GM12878 (cell line): Measurements from ENCODE around the gene NT5E. TPM values are rescaled to one million over a fixed set of nuclear protein-coding genes. Genes with fewer than 3 reads are reported as not detected.

Experiments used
- ATAC-seq: fragments of 200-7000 bp; cut with Tn5 transposase; 3 replicates; pipeline ENCODE4 v1.9.1; 2020; ENCODE audit warnings: mild to moderate bottlenecking, moderate library complexity
- BruUV-seq: library from RNA; stranded (reverse); fragments of 400-500 nt; replicated peaks from 2 replicates; lab custom pipeline; 2021; lab: Mats Ljungman, UMichigan
- CTCF ChIA-PET: fragments of 300-600 bp; sonication (Branson Sonifier 250); formaldehyde crosslinking; extraction: SDS; loops from one replicate; lab custom pipeline; 2021; ENCODE audit warnings: inconsistent platforms; lab: Yijun Ruan, JAX
- POLR2A ChIA-PET: fragments of 350-600 bp; formaldehyde crosslinking; extraction: SDS; loops from one replicate; lab custom pipeline; 2021; ENCODE audit warnings: inconsistent platforms; lab: Charles Lee
- RAD21 ChIA-PET: fragments of 300-600 bp; sonication (Branson Sonifier 250); formaldehyde crosslinking; loops from one replicate; lab custom pipeline; 2023; ENCODE audit warnings: antibody characterized with exemption; ENCODE audit not compliant: unreplicated experiment; lab: Charles Lee
- SMC1A ChIA-PET: fragments of 300-600 bp; sonication (Branson Sonifier 250); formaldehyde crosslinking; loops from one replicate; lab custom pipeline; 2023; ENCODE audit not compliant: unreplicated experiment, uncharacterized antibody; lab: Charles Lee
- DNase-seq: peaks from one replicate; pipeline ENCODE4 v3.0.0-alpha.2; 2011; ENCODE audit warnings: low read depth, low spot score
- FAIRE-seq: peaks from 3 replicates; lab custom pipeline; 2011; peaks lifted over from hg19 to GRCh38; lab: Jason Lieb, UNC
- H2AFZ ChIP-seq: 2 replicates; pipeline ENCODE4 v1.6.0; 2011; ENCODE audit warnings: low read depth, low read length, control low read depth; ENCODE audit not compliant: control insufficient read depth
- H3K27ac ChIP-seq: 2 replicates; pipeline ENCODE4 v1.5.1; 2011; ENCODE audit warnings: control low read depth; ENCODE audit not compliant: control insufficient read depth, insufficient read depth
- H3K27me3 ChIP-seq, 2 experiments: replicated peaks in 1 of 2; 2 replicates each; pipeline versions ENCODE4 v1.6.0 to v1.6.1; 2011; ENCODE audit warnings: low read length in 1 of 2; ENCODE audit not compliant: control insufficient read depth in 2 of 2, insufficient read depth in 2 of 2
- H3K36me3 ChIP-seq, 2 experiments: 2 replicates each; pipeline ENCODE4 v1.5.1; 2011; ENCODE audit warnings: low read length in 1 of 2; ENCODE audit not compliant: control insufficient read depth in 2 of 2, insufficient read depth in 2 of 2
- H3K4me1 ChIP-seq: 2 replicates; pipeline ENCODE4 v1.6.1; 2011; ENCODE audit warnings: mild to moderate bottlenecking, low read length, moderate library complexity, mixed read lengths; ENCODE audit not compliant: control insufficient read depth, insufficient read depth
- H3K4me2 ChIP-seq: 2 replicates; pipeline ENCODE4 v1.6.0; 2011; ENCODE audit warnings: control low read depth; ENCODE audit not compliant: control insufficient read depth, insufficient read depth
- H3K4me3 ChIP-seq: fragments of 200-600 bp; sonication (generic); 2 replicates; pipeline ENCODE4 v1.5.1; 2016
- H3K79me2 ChIP-seq: 2 replicates; pipeline ENCODE4 v1.6.0; 2011; ENCODE audit warnings: low read length; ENCODE audit not compliant: control insufficient read depth, insufficient read depth
- H3K9ac ChIP-seq: 2 replicates; pipeline ENCODE4 v1.8.0; 2011; ENCODE audit warnings: low read length, control low read depth, mixed read lengths; ENCODE audit not compliant: control insufficient read depth, insufficient read depth
- H3K9me3 ChIP-seq: replicated peaks from 3 replicates; pipeline ENCODE4 v1.5.1; 2011; ENCODE audit warnings: mild to moderate bottlenecking, low read length; ENCODE audit not compliant: control insufficient read depth, insufficient read depth
- H4K20me1 ChIP-seq: 2 replicates; pipeline ENCODE4 v1.6.0; 2011; ENCODE audit not compliant: control insufficient read depth, insufficient read depth
- CREM ChIP-seq: IDR thresholded peaks from 2 replicates; pipeline ENCODE4 v1.6.1; 2014; ENCODE audit warnings: antibody characterized with exemption, low read depth
- EZH2 ChIP-seq: IDR thresholded peaks from 2 replicates; pipeline ENCODE4 v1.6.1; 2012; ENCODE audit warnings: low read depth, mild to moderate bottlenecking, control low read depth, inconsistent platforms, low read length, borderline replicate concordance; ENCODE audit not compliant: control insufficient read depth
- LARP7 ChIP-seq: fragments of 450-650 bp; IDR thresholded peaks from 2 replicates; pipeline ENCODE4 v1.6.1; 2017; ENCODE audit warnings: mild to moderate bottlenecking
- NFIC ChIP-seq: IDR thresholded peaks from 2 replicates; pipeline ENCODE4 v1.6.1; 2012; ENCODE audit warnings: low read depth, mild to moderate bottlenecking, inconsistent platforms, low read length, moderate library complexity
- NR2C1 ChIP-seq: fragments of 450-650 bp; IDR thresholded peaks from 2 replicates; pipeline ENCODE4 v1.6.1; 2017; ENCODE audit warnings: antibody characterized with exemption, mild to moderate bottlenecking, moderate library complexity
- PAX5 ChIP-seq: IDR thresholded peaks from 2 replicates; pipeline ENCODE4 v1.6.1; 2011; ENCODE audit warnings: low read depth, low read length, borderline replicate concordance
- POLR2AphosphoS2 ChIP-seq: IDR thresholded peaks from 2 replicates; pipeline ENCODE4 v1.6.1; 2011; ENCODE audit warnings: low read depth, mild to moderate bottlenecking, low read length, improper control_type of control experiment, moderate library complexity
- RAD51 ChIP-seq: fragments of 450-650 bp; IDR thresholded peaks from 2 replicates; pipeline ENCODE4 v1.6.1; 2016; ENCODE audit warnings: moderate library complexity, mild to moderate bottlenecking, inconsistent platforms
- RFX5 ChIP-seq: IDR thresholded peaks from 2 replicates; pipeline ENCODE4 v1.6.1; 2011; ENCODE audit warnings: low read depth, low read length, improper control_type of control experiment
- WGBS: methylation state at CpG from one replicate; pipeline ENCODE4 v1.1.6; 2016; ENCODE audit warnings: low lambda C conversion rate; ENCODE audit not compliant: insufficient replicate concordance, insufficient coverage; ENCODE audit errors: missing lambda C conversion rate; 5-methylcytosine and 5-hydroxymethylcytosine counted together
- in situ Hi-C: fragments of 300-500 bp; cut with MboI; formaldehyde crosslinking; loops from 9 replicates; pipeline ENCODE4 v1.14.3; 2018; ENCODE audit warnings: mixed read lengths
- intact Hi-C: fragments of 100-400 bp; cut with micrococcal nuclease; formaldehyde crosslinking; loops from one replicate; pipeline ENCODE4 v1.14.2; 2022; ENCODE audit not compliant: unreplicated experiment
- polyA plus RNA-seq, 11 experiments: library from polyadenylated mRNA; depleted of rRNA in 4 of 11; unstranded in 6 of 11; stranded (reverse) in 5 of 11; fragments of >200 nt; fragmentation: Nextera tagmentation in 4 of 11; fragmentation: Illumina TruSeq in 1 of 11; extraction: Ambion mirVana in 4 of 11; extraction: Trizol in 1 of 11; gene quantifications; 1 replicate in 1 of 11; 2 replicates in 10 of 11; pipeline versions ENCODE4 v1.2.1 to v1.2.3, GENCODE V29; 2011 to 2016; ENCODE audit warnings: inconsistent platforms in 2 of 11, missing spikeins in 2 of 11, low read depth in 1 of 11
- total RNA-seq, 4 experiments: library from RNA; depleted of rRNA in 3 of 4; stranded (reverse); fragments of >200 nt in 3 of 4; fragmentation: Illumina TruSeq in 1 of 4; extraction: Trizol in 1 of 4; gene quantifications; 2 replicates each; pipeline versions ENCODE4 v1.2.1 to v1.2.3, GENCODE V29; 2013 to 2021
- TF ChIP-seq, protein P1 (sequence below): fragments of 150-350 bp; IDR thresholded peaks from 2 replicates; pipeline ENCODE4 v1.6.1; 2016; ENCODE audit warnings: low read depth, low read length
- TF ChIP-seq, protein P2 (sequence below): IDR thresholded peaks from 2 replicates; pipeline ENCODE4 v1.6.1; 2012; ENCODE audit warnings: low read depth, low read length, improper control_type of control experiment
- TF ChIP-seq, protein P3 (sequence below): fragments of 450-650 bp; IDR thresholded peaks from 2 replicates; pipeline ENCODE4 v1.6.1; 2016; ENCODE audit warnings: mild to moderate bottlenecking
- TF ChIP-seq, protein P4 (sequence below): fragments of 450-650 bp; IDR thresholded peaks from 2 replicates; pipeline ENCODE4 v1.6.1; 2017; ENCODE audit warnings: borderline replicate concordance

Gene NT5E
- total and polyA plus RNA-seq, 10 of the 15 experiments (the other 5 are each of a cell fraction or from before 2014, with no cell fraction given), result 1.9 to 9.7 (median 7.3) TPM

DNA sequence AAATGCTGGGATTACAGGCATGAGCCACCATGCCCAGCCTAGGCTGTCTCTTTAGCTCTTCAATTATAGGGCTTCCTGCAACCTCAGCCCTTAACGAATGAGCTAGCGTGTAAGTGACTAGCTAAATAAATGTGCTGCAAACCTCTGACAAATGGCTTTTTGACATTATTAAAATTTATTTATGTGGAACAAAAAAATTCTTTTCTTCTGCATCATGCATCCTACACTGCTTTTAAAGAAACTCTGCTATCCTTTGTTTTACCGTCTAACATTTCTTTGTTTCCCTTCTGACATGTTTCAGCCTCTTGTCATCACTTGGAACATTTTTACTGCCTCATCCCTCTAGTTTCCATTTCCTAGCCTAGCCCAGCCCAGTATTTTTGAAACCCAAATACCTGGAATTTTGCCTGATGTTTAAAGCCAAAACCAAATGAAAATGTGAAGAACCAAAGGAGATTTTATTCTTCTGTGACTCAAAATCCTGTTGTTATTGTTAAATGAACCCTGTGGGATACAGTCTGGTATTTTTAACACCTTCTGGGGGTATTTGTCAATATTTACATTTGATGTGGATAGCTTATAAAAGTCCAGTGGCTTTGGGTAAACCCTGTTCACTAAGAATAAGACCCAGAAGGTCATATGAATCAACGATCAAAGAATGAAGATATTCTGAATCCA is 9.5 kb downstream of the NT5E start (continued):
- TF ChIP-seq NFIC, result no peak
- TF ChIP-seq POLR2AphosphoS2, result no peak
- TF ChIP-seq, protein P1, sequence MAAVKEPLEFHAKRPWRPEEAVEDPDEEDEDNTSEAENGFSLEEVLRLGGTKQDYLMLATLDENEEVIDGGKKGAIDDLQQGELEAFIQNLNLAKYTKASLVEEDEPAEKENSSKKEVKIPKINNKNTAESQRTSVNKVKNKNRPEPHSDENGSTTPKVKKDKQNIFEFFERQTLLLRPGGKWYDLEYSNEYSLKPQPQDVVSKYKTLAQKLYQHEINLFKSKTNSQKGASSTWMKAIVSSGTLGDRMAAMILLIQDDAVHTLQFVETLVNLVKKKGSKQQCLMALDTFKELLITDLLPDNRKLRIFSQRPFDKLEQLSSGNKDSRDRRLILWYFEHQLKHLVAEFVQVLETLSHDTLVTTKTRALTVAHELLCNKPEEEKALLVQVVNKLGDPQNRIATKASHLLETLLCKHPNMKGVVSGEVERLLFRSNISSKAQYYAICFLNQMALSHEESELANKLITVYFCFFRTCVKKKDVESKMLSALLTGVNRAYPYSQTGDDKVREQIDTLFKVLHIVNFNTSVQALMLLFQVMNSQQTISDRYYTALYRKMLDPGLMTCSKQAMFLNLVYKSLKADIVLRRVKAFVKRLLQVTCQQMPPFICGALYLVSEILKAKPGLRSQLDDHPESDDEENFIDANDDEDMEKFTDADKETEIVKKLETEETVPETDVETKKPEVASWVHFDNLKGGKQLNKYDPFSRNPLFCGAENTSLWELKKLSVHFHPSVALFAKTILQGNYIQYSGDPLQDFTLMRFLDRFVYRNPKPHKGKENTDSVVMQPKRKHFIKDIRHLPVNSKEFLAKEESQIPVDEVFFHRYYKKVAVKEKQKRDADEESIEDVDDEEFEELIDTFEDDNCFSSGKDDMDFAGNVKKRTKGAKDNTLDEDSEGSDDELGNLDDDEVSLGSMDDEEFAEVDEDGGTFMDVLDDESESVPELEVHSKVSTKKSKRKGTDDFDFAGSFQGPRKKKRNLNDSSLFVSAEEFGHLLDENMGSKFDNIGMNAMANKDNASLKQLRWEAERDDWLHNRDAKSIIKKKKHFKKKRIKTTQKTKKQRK, result no peak
- TF ChIP-seq NR2C1, result no peak
- no peak for TF ChIP-seq RFX5
- TF ChIP-seq CREM, result no peak
- no peak for TF ChIP-seq RAD51

DNA sequence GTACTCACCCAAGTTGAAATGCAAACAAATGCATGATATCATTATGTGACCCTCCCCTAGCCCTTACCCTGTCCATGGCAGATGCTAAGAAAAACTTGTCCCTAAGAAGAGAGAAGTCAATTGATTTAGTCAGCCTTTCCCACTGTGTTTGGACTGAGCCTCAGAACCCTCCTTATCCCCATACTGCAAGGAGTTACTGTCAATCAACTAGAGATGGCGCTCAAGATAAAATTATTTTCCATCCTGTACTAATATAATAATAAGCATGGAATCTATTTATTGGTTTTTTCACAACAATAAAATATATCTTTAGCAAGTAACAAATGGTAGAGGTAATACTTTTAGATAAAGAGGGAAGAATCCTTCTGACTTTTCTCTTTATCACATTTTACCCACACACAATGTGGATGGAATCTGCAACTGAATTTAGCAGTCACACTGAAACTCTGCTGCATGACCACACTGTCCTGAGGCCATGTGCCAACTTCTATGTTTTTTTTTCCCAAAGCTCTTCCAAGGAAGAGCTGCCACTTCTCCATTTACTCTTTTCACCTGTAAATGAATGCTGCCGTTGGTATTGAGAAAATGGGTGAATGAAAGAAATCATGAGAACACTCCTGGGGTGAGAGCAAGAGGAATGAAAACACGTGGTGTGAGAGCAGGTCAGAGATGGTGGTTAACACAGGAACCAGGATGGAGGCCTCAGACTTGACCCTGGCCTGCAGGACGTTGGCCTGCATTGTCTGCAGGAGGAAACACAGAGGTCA is 10.5 kb downstream of the NT5E start:
- Histone ChIP-seq H3K27ac (peak overlapping the region; percentile 74), H3K79me2 (peaks cover 4% of the 10 kb centered on the region), H3K9me3 (no peaks in the 10 kb centered on the region), H3K27me3 (no peaks in the 10 kb centered on the region), H3K36me3 (no peaks in the 10 kb centered on the region), H2AFZ (peak overlapping the region; percentile 56), H3K4me1 (peaks cover 55% of the 10 kb centered on the region), H3K4me2 (peak overlapping the region; percentile 88), H4K20me1 (no peaks in the 10 kb centered on the region), H3K4me3 (no peak overlapping the region), H3K9ac (peak overlapping the region; percentile 20; the same call in 1 of the 2 replicates)
- in situ Hi-C loops, result no loop called here
- FAIRE-seq (no peak), ATAC-seq (peak; percentile 64), DNase-seq (no peak)
- BruUV-seq, result no TSS peak
- ChIA-PET POLR2A (interaction anchor here (0.7 to 8.0 kb wide), 2 partner anchors 9 to 20 kb away, joined by 3 to 64 read pairs; partner anchors contain the start of gene NT5E), SMC1A (interaction anchor here (1.7 to 9.8 kb wide), 4 partner anchors 11 to 39 kb away, joined by 7 to 138 read pairs (median 46); partner anchors contain the start of gene NT5E), RAD21 (interaction anchor here (1.2 to 7.3 kb wide), 3 partner anchors 9 to 23 kb away, joined by 4 to 76 read pairs (median 25); partner anchors contain the start of gene NT5E), CTCF (interaction anchor here (0.6 to 2.9 kb wide), 3 partner anchors 11 to 123 kb away, joined by 3 to 28 read pairs (median 13); partner anchors contain the start of gene NT5E)
- intact Hi-C loops, result no loop called here
- WGBS, result 38% methylated on average over 4 of the region's 4 CpGs
- no peak for TF ChIP-seq EZH2
- no peak for TF ChIP-seq PAX5
- no peak for TF ChIP-seq LARP7
- TF ChIP-seq, protein P2, sequence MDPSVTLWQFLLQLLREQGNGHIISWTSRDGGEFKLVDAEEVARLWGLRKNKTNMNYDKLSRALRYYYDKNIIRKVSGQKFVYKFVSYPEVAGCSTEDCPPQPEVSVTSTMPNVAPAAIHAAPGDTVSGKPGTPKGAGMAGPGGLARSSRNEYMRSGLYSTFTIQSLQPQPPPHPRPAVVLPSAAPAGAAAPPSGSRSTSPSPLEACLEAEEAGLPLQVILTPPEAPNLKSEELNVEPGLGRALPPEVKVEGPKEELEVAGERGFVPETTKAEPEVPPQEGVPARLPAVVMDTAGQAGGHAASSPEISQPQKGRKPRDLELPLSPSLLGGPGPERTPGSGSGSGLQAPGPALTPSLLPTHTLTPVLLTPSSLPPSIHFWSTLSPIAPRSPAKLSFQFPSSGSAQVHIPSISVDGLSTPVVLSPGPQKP, result no peak
- TF ChIP-seq, protein P3, sequence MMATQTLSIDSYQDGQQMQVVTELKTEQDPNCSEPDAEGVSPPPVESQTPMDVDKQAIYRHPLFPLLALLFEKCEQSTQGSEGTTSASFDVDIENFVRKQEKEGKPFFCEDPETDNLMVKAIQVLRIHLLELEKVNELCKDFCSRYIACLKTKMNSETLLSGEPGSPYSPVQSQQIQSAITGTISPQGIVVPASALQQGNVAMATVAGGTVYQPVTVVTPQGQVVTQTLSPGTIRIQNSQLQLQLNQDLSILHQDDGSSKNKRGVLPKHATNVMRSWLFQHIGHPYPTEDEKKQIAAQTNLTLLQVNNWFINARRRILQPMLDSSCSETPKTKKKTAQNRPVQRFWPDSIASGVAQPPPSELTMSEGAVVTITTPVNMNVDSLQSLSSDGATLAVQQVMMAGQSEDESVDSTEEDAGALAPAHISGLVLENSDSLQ, result 0 out of 2 replicates have a peak, but pooled peaks have one; percentile 50
- TF ChIP-seq, protein P4, sequence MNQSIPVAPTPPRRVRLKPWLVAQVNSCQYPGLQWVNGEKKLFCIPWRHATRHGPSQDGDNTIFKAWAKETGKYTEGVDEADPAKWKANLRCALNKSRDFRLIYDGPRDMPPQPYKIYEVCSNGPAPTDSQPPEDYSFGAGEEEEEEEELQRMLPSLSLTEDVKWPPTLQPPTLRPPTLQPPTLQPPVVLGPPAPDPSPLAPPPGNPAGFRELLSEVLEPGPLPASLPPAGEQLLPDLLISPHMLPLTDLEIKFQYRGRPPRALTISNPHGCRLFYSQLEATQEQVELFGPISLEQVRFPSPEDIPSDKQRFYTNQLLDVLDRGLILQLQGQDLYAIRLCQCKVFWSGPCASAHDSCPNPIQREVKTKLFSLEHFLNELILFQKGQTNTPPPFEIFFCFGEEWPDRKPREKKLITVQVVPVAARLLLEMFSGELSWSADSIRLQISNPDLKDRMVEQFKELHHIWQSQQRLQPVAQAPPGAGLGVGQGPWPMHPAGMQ, result no peak
